Esophagus squamous epithelium (tissue), 5 donors: ENCODE measurements around the gene CD248. TPM values are rescaled to one million over a fixed set of nuclear protein-coding genes. Genes with fewer than 3 reads are reported as not detected.
A peak's percentile ranks its signal among the peaks of the same experiment; 100 is the strongest.

ENCODE experiments used
- DNase-seq: peaks from one replicate; lab custom pipeline; 2025; lab: John Stamatoyannopoulos, UW
- H3K27ac ChIP-seq, 4 donors: fragments of 200-600 bp; sonication (generic); one replicate each; pipeline ENCODE4 v1.5.1; 2016 to 2019; ENCODE audit warnings: mild to moderate bottlenecking in 1 of 4
- H3K27me3 ChIP-seq, 4 donors: fragments of 200-600 bp; sonication (generic); 1 replicate in 3 of 4; 2 replicates in 1 of 4; pipeline versions ENCODE4 v1.5.1 to v1.6.0; 2017 to 2021; ENCODE audit warnings: antibody characterized with exemption in 1 of 4
- H3K36me3 ChIP-seq, 3 donors: fragments of 200-600 bp; sonication (generic); one replicate each; pipeline ENCODE4 v1.5.1; 2016 to 2019
- H3K4me1 ChIP-seq, 3 donors: fragments of 200-600 bp; sonication (generic); one replicate each; pipeline ENCODE4 v1.5.1; 2017 to 2019
- H3K4me3 ChIP-seq, 4 donors: fragments of 200-600 bp; sonication (generic); 1 replicate in 3 of 4; 2 replicates in 1 of 4; pipeline ENCODE4 v1.5.1; 2016 to 2019; ENCODE audit warnings: mild to moderate bottlenecking in 2 of 4, moderate library complexity in 1 of 4
- H3K9me3 ChIP-seq, 3 donors: fragments of 200-600 bp; sonication (generic); one replicate each; pipeline ENCODE4 v1.5.1; 2016 to 2019
- POLR2A ChIP-seq, 4 donors: fragments of 450-650 bp; IDR thresholded peaks; one replicate each; pipeline ENCODE4 v1.6.1; 2017; ENCODE audit warnings: antibody characterized with exemption in 4 of 4, mild to moderate bottlenecking in 4 of 4, moderate library complexity in 3 of 4
- WGBS, 2 donors: methylation state at CpG; one replicate each; pipeline ENCODE4 v1.1.5; 2018; 5-methylcytosine and 5-hydroxymethylcytosine counted together
- intact Hi-C: fragments of 100-400 bp; cut with DNase I; formaldehyde crosslinking; loops from one replicate; pipeline ENCODE4 v1.15.0; 2022
- total RNA-seq, 4 donors: library from RNA; depleted of rRNA; stranded (reverse); fragments of >200 nt; gene quantifications; one replicate each; pipeline ENCODE4 v1.1.0, GENCODE V29; 2016
- TF ChIP-seq, protein P1 (sequence below), 6 experiments: fragments of 450-650 bp in 4 of 6; fragments of 200-600 bp in 2 of 6; sonication (generic) in 2 of 6; IDR thresholded peaks; one replicate each; pipeline ENCODE4 v1.5.1; 2016 to 2019; ENCODE audit warnings: antibody characterized with exemption in 6 of 6, mild to moderate bottlenecking in 4 of 6, moderate library complexity in 4 of 6
- donor health status: DM: yes; HTN: yes; CAD: no.

CD248 gene
- total RNA-seq, 4 donors from 2014 or later = 1.9 to 13.2 (median 6.1) TPM

GRCh38 chr11:66339686-66340483, 23.0 kb upstream of the CD248 start:
- Histone ChIP-seq H3K27ac (peak overlapping the region in 3 of 4 donors; percentile 67 to 94 (median 87)), H3K36me3 (peaks cover 0 to 58% (median 29%) of the 10 kb centered on the region in 3 donors), H3K4me3 (no peak overlapping the region), H3K4me1 (peaks cover 52 to 73% (median 56%) of the 10 kb centered on the region in 3 donors), H3K9me3 (no peaks in the 10 kb centered on the region), H3K27me3 (no peaks in the 10 kb centered on the region)
- no peak for DNase-seq
- WGBS, 2 donors = 66 to 72% methylated on average over 9 to 12 of the region's 14 CpGs
- intact Hi-C loops = no loop called here
- TF ChIP-seq, protein P1, sequence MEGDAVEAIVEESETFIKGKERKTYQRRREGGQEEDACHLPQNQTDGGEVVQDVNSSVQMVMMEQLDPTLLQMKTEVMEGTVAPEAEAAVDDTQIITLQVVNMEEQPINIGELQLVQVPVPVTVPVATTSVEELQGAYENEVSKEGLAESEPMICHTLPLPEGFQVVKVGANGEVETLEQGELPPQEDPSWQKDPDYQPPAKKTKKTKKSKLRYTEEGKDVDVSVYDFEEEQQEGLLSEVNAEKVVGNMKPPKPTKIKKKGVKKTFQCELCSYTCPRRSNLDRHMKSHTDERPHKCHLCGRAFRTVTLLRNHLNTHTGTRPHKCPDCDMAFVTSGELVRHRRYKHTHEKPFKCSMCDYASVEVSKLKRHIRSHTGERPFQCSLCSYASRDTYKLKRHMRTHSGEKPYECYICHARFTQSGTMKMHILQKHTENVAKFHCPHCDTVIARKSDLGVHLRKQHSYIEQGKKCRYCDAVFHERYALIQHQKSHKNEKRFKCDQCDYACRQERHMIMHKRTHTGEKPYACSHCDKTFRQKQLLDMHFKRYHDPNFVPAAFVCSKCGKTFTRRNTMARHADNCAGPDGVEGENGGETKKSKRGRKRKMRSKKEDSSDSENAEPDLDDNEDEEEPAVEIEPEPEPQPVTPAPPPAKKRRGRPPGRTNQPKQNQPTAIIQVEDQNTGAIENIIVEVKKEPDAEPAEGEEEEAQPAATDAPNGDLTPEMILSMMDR (IDR thresholded peaks at IDR 0.05) = no peak
- TF ChIP-seq POLR2A (IDR thresholded peaks at IDR 0.05) = no peak

DNA sequence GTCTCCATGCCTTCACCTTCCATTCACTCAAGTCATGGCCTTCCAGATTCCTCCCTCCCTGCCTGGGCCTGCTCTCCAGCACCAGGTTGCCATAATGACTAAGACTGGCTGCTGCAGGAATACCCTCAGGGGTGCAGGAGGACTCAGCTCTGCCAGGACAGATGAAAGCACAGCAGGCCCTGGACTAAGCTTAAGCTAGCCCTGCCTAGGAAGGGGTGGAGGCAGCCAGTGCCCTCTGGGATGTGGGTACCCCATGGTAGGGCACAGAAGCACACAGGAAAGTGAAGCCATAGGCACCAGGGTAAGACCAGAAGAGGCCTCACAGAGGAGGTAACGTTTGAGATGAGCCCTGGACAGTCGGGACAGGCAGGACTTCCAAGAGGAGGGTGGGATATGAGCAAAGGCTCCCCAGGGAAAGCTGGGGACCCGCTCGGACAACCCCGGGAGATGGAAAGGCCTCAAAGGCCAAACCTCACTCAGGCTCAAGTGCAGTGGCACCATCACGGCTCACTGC, 22.4 kb upstream of the CD248 start:
- intact Hi-C loops = no loop called here
- Histone ChIP-seq H3K27ac (peak overlapping the region; percentile 86 to 94 (median 88)), H3K9me3 (no peaks in the 10 kb centered on the region), H3K4me3 (no peak overlapping the region), H3K4me1 (peaks cover 54 to 75% (median 59%) of the 10 kb centered on the region in 3 donors), H3K27me3 (no peaks in the 10 kb centered on the region), H3K36me3 (peaks cover 0 to 58% (median 29%) of the 10 kb centered on the region in 3 donors)
- DNase-seq = no peak
- 47 to 55% methylated on average over 2 to 6 of the region's 6 CpGs for WGBS, 2 donors
- no peak for TF ChIP-seq POLR2A (IDR thresholded peaks at IDR 0.05)
- TF ChIP-seq, protein P1 (IDR thresholded peaks at IDR 0.05) = no peak

GRCh38 chr11:66338276-66339161, 21.7 kb upstream of the CD248 start:
- no peak for DNase-seq
- H3K9me3 ChIP-seq = no peaks in the 10 kb centered on the region
- H3K4me1 ChIP-seq = peaks cover 47 to 75% (median 57%) of the 10 kb centered on the region in 3 donors
- intact Hi-C loops = no loop called here
- no peaks in the 10 kb centered on the region for H3K27me3 ChIP-seq
- H3K27ac ChIP-seq = peak overlapping the region; percentile 86 to 94 (median 88)
- no peak overlapping the region for H3K4me3 ChIP-seq
- peaks cover 1 to 65% (median 33%) of the 10 kb centered on the region in 3 donors for H3K36me3 ChIP-seq
- WGBS, 2 donors = 33 to 74% methylated on average over 5 to 8 of the region's 17 CpGs
- TF ChIP-seq POLR2A (IDR thresholded peaks at IDR 0.05) = no peak
- TF ChIP-seq, protein P1 (IDR thresholded peaks at IDR 0.05) = no peak

GRCh38 chr11:66337103-66337899, 20.5 kb upstream of the CD248 start:
- Histone ChIP-seq H3K4me1 (peaks cover 45 to 71% (median 52%) of the 10 kb centered on the region in 3 donors), H3K36me3 (peaks cover 11 to 69% (median 44%) of the 10 kb centered on the region in 3 donors), H3K27ac (peak overlapping the region; percentile 86 to 94 (median 88)), H3K9me3 (no peaks in the 10 kb centered on the region), H3K27me3 (no peaks in the 10 kb centered on the region), H3K4me3 (peak overlapping the region in 2 of 4 donors; percentile 71 to 75)
- intact Hi-C loops = no loop called here
- 54% methylated on average over 5 of the region's 18 CpGs; no CpG with 5 or more reads in 1 of the 2 donors for WGBS, 2 donors
- no peak for DNase-seq
- TF ChIP-seq POLR2A (IDR thresholded peaks at IDR 0.05) = no peak
- TF ChIP-seq, protein P1 (IDR thresholded peaks at IDR 0.05) = no peak
